Measurements from ENCODE around the gene ZNF738.

Gene ZNF738

DNA sequence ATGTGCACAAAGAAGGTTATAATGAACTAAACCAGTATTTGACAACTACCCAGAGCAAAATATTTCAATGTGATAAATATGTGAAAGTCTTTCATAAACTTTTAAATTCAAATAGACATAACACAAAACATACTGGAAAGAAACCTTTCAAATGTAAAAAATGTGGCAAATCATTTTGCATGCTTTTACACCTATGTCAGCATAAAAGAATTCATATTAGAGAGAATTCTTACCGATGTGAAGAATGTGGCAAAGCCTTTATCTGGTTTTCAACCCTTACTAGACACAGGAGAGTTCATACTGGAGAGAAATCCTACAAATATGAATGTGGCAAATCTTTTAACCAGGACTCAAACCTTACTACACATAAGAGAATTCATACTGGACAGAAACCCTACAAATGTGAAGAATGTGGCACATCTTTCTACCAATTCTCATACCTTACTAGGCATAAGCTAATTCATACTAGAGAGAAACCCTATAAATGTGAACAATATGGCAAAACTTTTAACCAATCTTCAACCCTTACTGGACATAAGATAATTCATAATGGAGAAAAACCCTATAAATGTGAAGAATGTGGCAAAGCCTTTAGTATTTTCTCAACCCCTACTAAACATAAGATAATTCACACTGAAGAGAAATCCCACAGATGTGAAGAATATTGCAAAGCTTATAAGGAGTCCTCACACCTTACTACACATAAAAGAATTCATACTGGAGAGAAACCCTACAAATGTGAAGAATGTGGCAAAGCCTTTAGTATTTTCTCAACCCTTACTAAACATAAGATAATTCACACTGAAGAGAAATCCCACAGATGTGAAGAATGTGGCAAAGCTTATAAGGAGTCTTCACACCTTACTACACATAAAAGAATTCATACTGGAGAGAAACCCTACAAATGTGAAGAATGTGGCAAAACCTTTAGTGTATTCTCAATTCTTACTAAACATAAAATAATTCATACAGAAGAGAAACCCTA, 64.5 kb downstream of the ZNF738 start:
- DNase-seq, result no peak
